ENCODE data around the gene UBE3B. TPM values are rescaled to one million over a fixed set of nuclear protein-coding genes. Genes with fewer than 3 reads are reported as not detected.
"Not testable (repeated sequence)": the region's sequence is repeated elsewhere in the genome, so short reads cannot be mapped to it uniquely, and the experiment has no call there.

Gene UBE3B
- total RNA-seq, 2 experiments from 2014 or later = 29.8 to 32.3 TPM

DNA sequence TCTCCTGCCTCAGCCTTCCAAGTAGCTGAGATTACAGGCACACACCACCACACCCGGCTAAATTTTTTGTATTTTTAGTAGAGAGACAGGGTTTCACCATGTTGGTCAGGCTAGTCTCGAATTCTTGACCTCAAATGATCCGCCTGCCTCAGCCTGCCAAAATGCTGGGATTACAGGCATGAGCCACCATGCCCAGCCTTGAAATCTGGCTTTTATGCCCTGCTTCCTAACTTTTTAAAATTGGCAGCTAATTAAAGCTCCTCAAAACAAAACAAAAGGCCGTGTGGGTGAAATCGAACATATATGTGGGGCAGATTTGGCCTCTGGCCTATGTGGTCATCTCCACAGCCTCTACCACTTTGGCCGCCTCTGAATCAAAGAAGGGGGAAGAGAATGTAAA, 38.3 kb upstream of the UBE3B start:
- no peak overlapping the region for H3K4me3 Mint-ChIP-seq
- H3K9me3 Mint-ChIP-seq = no peaks in the 10 kb centered on the region
- peaks cover 2% of the 10 kb centered on the region for H3K36me3 Mint-ChIP-seq
- intact Hi-C loops (cut with micrococcal nuclease) = no loop called here
- DNase-seq = no peak
- no peaks in the 10 kb centered on the region for H3K4me1 Mint-ChIP-seq (ENCODE audit: low read depth)
- CTCF ChIA-PET = no interaction called here
- POLR2A ChIA-PET = no interaction called here
- no peak overlapping the region for H3K27ac Mint-ChIP-seq
- H3K27me3 Mint-ChIP-seq = no peaks in the 10 kb centered on the region

DNA sequence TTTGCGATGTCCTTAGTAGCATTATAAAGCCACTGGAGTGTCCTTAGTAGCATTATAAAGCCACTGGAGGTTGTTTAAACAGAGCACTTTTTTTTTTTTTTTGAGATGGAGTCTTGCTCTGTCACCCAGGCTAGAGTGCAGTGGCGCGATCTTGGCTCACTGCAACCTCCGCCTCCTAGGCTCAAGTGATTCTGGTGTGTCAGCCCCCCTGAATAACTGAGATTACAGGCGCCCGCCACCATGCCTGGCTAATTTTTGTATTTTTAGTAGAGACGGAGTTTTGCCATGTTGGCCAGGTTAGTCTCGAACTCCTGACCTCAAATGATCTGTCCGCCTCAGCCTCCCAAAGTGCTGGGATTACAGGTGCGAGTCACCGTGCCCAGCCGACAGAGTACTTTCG, 37.5 kb upstream of the UBE3B start:
- H3K27ac Mint-ChIP-seq; H3K36me3 Mint-ChIP-seq; intact Hi-C loops (cut with micrococcal nuclease); CTCF ChIA-PET; H3K9me3 Mint-ChIP-seq; DNase-seq; H3K4me1 Mint-ChIP-seq (ENCODE audit: low read depth); H3K27me3 Mint-ChIP-seq; POLR2A ChIA-PET; H3K4me3 Mint-ChIP-seq: not testable (repeated sequence)

DNA sequence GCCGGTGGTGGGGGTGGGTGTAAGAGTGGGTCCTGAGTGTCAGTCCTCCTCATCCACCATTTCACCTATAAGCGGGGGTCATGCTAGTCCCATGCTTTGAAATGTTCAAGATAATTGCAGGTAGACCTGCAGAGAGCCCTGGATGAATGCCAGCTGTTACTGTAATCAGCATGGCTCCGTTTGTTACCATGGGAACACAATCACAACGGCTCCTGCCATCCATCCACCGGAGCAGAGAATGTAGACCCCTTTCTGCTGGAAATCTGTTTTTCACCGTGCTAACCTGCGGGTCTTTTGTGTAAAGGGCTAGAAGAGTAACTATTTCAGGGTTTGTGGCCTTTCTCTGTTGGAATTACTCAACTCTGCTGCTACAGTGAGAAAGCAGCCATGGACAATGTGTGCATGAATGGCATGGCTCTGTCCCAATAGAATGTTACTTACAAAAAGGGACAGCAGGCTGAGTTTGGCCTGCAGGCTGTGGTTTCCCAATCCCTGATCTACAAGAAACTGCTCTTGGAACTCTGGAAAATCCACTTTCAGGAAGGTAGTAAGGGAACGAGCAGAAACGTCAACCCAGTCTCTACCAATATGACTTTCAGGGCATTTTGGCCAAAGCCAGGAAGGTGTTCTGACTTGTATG, 36.5 kb upstream of the UBE3B start:
- CTCF ChIA-PET = interaction anchor here (1.4 to 2.7 kb wide), 2 partner anchors 8 to 13 kb away, joined by 6 to 11 read pairs; no protein-coding TSS in a partner anchor
- no peaks in the 10 kb centered on the region for H3K4me1 Mint-ChIP-seq (ENCODE audit: low read depth)
- intact Hi-C loops (cut with micrococcal nuclease) = no loop called here
- H3K9me3 Mint-ChIP-seq = no peaks in the 10 kb centered on the region
- no peaks in the 10 kb centered on the region for H3K27me3 Mint-ChIP-seq
- H3K36me3 Mint-ChIP-seq = peaks cover 2% of the 10 kb centered on the region
- POLR2A ChIA-PET = no interaction called here
- DNase-seq = no peak
- H3K27ac Mint-ChIP-seq = no peak overlapping the region
- no peak overlapping the region for H3K4me3 Mint-ChIP-seq

DNA sequence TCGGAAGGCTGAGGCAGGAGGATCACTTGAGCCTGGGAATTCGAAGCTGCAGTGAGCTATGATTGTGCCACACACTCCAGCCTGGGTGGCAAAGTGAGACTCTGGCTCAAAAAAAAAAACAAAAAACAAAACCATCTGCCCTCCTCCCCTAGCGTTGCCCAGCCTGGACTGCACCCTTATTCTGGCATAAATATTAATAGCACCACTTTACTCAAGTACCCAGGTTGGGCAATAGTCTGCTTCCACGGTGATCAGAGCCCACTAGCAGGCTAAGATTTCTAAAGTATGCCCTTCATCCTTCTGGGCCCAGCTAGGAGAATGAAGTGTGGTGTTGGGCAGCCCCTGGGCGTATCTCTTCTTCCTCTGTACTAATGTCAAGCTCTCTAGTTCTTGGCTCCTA, 33.6 kb upstream of the UBE3B start:
- Mint-ChIP-seq H3K27ac (no peak overlapping the region), H3K36me3 (peaks cover 4% of the 10 kb centered on the region), H3K27me3 (no peaks in the 10 kb centered on the region), H3K4me1 (ENCODE audit: low read depth) (no peaks in the 10 kb centered on the region), H3K9me3 (no peaks in the 10 kb centered on the region), H3K4me3 (no peak overlapping the region)
- ChIA-PET CTCF (interaction anchor here (0.6 to 2.7 kb wide), 4 partner anchors 9 to 529 kb away, joined by 3 to 14 read pairs (median 7); no protein-coding TSS in a partner anchor), POLR2A (no interaction called here)
- no peak for DNase-seq
- intact Hi-C loops (cut with micrococcal nuclease) = no loop called here

DNA sequence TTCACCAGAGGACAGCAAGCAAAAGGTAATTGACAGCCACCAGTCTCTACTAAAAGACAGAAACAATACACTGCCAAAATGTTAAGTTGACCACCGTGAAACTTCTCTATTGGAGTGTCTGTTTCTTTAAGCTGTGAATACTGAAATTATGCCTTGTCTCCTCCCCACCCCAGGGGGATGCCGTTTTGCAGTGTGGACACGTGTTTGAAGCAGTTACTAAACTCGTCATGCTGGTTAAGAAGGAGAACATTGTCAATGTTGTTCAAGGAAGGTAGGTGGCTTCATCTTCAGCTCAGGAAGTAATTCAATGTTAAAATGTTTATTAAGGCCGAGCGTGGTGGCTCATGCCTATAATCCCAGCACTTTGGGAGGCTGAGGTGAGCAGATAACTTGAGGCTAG, 33.2 kb upstream of the UBE3B start:
- CTCF ChIA-PET = interaction anchor here (0.6 to 2.1 kb wide), 3 partner anchors 9 to 529 kb away, joined by 3 to 14 read pairs (median 3); no protein-coding TSS in a partner anchor
- POLR2A ChIA-PET = no interaction called here
- H3K36me3 Mint-ChIP-seq = peaks cover 7% of the 10 kb centered on the region
- no peaks in the 10 kb centered on the region for H3K9me3 Mint-ChIP-seq
- no peak overlapping the region for H3K4me3 Mint-ChIP-seq
- no peak overlapping the region for H3K27ac Mint-ChIP-seq
- H3K4me1 Mint-ChIP-seq (ENCODE audit: low read depth) = no peaks in the 10 kb centered on the region
- no peak for DNase-seq
- H3K27me3 Mint-ChIP-seq = no peaks in the 10 kb centered on the region
- intact Hi-C loops (cut with micrococcal nuclease) = no loop called here

DNA sequence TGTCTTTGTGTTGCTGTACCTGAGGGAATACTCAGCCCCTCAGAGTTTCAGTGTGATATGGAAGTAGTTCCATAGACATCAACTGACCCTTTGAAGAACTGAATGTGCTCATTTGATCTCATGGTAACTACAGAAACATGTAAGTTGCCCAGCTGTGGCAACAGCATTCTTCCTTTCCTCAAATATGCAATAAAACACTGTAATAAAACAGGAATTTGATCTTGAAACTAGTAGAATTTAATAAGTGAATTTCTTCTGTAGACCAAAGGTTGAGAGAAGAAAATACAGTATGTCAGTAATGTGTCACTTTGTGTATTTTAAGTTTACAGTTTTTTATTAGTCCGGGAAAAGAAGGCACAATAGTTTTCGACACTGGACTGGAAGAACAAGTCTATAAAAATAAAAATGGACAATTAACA, 32.2 kb upstream of the UBE3B start:
- POLR2A ChIA-PET = no interaction called here
- Mint-ChIP-seq H3K36me3 (peaks cover 8% of the 10 kb centered on the region), H3K4me3 (no peak overlapping the region), H3K27me3 (no peaks in the 10 kb centered on the region), H3K9me3 (no peaks in the 10 kb centered on the region), H3K4me1 (ENCODE audit: low read depth) (no peaks in the 10 kb centered on the region), H3K27ac (no peak overlapping the region)
- no peak for DNase-seq
- intact Hi-C loops (cut with micrococcal nuclease) = no loop called here
- CTCF ChIA-PET = interaction anchor here (0.6 to 1.1 kb wide), 2 partner anchors 12 to 408 kb away, joined by 3 read pairs; no protein-coding TSS in a partner anchor

DNA sequence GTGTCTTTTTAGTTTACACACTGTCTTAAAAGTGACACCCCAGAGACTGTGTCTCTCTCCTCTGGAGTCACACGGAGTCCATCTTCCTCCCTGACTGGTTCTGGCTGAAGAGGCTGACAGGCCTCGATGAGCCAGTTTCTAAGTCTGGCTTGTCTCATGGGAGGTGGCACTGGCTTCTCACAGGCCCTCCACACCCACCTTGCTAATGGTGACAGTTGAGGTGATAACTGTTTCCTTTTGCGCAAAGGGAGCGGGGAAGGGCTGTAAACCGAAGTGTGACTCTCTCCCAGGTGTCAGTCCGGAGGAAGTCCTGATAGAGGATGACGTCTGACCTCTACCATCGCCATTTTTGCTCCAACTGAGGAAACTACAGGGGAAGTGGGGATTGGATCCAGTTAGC, 30.6 kb upstream of the UBE3B start:
- Mint-ChIP-seq H3K27me3 (no peaks in the 10 kb centered on the region), H3K4me1 (ENCODE audit: low read depth) (no peaks in the 10 kb centered on the region), H3K4me3 (no peak overlapping the region), H3K27ac (no peak overlapping the region), H3K9me3 (no peaks in the 10 kb centered on the region), H3K36me3 (peaks cover 10% of the 10 kb centered on the region)
- CTCF ChIA-PET = interaction anchor here (1.4 to 2.8 kb wide), 2 partner anchors 14 to 19 kb away, joined by 5 to 7 read pairs; no protein-coding TSS in a partner anchor
- intact Hi-C loops (cut with micrococcal nuclease) = no loop called here
- POLR2A ChIA-PET = no interaction called here
- DNase-seq = no peak

DNA sequence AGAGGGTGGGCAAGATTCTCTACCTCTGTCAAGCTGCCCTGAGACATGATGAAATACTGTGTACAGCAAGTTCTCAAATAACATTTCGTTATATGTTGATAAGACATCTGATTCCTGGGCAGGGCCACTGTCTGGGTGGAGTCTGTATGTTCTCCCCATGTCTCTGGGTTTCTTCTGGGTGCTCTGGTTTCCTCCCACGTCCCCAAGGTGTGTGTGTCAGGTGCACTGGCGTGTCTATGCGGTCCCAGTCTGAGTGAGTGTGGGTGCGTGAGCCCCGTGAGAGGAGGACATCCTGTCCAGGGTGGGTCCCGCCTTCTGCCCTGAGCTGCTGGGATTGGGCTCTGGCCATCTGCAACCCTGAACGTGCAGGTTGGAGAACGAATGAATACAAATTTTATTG, 30.0 kb upstream of the UBE3B start:
- no peak for DNase-seq
- no peaks in the 10 kb centered on the region for H3K9me3 Mint-ChIP-seq
- no peaks in the 10 kb centered on the region for H3K4me1 Mint-ChIP-seq (ENCODE audit: low read depth)
- intact Hi-C loops (cut with micrococcal nuclease) = no loop called here
- H3K4me3 Mint-ChIP-seq = no peak overlapping the region
- POLR2A ChIA-PET = no interaction called here
- CTCF ChIA-PET = interaction anchor here (1.4 to 2.8 kb wide), 2 partner anchors 15 to 19 kb away, joined by 5 to 7 read pairs; no protein-coding TSS in a partner anchor
- peaks cover 11% of the 10 kb centered on the region for H3K36me3 Mint-ChIP-seq
- H3K27me3 Mint-ChIP-seq = no peaks in the 10 kb centered on the region
- H3K27ac Mint-ChIP-seq = no peak overlapping the region

DNA sequence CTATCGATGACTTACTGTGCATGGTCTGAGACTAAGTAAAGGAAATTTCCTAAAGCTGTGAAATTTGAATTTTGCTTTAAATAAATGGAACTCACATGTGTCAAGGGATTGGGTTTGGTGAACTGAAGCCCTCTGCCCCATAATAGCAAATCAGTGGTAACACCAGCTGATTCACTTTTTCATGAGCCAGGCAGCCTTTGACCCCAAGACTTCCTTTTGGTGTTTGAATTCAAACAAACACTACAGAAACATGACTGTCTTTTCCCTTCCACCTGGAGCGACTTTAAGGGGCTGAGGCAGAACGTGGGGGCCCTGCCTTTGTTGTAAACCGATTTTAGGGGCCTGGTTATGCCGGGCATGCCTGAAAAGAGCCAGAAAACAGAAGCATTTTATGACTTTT, 29.2 kb upstream of the UBE3B start:
- Mint-ChIP-seq H3K36me3 (peaks cover 11% of the 10 kb centered on the region), H3K9me3 (no peaks in the 10 kb centered on the region), H3K4me1 (ENCODE audit: low read depth) (no peaks in the 10 kb centered on the region), H3K4me3 (no peak overlapping the region), H3K27me3 (no peaks in the 10 kb centered on the region), H3K27ac (no peak overlapping the region)
- intact Hi-C loops (cut with micrococcal nuclease) = no loop called here
- ChIA-PET CTCF (interaction anchor here (1.2 to 2.8 kb wide), 3 partner anchors 14 to 20 kb away, joined by 5 to 7 read pairs (median 6); no protein-coding TSS in a partner anchor), POLR2A (no interaction called here)
- no peak for DNase-seq

DNA sequence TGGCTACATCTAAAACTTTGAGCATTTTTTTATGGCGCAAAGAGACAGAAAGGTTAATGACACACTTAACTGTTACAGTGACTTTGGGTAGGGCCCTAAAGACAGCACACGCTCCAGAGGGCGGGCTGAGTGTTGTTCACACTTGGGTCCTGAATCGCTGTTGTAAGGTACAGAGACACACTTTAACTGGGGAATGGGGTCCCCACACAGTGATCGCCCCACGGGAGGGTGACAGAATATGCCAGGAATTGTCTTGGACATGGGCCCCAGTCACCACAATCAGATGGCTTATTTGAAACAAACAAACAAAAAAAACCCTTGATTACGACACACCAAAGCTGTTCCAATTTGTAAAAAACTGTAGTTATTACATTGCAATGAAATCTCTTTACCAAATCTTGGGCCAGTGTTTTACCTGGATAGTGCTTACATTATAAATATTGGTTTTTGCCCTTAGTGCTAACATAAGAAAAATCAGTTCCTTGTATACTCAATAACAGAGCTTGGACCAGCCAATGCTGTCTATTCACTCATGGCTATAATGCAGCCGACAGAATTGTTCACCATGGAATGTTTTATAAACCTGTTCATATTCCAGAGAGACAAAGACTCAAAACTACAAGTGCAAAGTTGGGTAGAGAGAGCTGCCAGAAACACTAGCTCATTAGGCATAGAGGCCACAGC, 28.6 kb upstream of the UBE3B start:
- CTCF ChIA-PET = interaction anchor here (1.0 to 1.2 kb wide), 3 partner anchors 15 to 147 kb away, joined by 3 to 6 read pairs (median 5); no protein-coding TSS in a partner anchor
- Mint-ChIP-seq H3K27ac (no peak overlapping the region), H3K9me3 (no peaks in the 10 kb centered on the region), H3K4me1 (ENCODE audit: low read depth) (no peaks in the 10 kb centered on the region), H3K36me3 (peaks cover 16% of the 10 kb centered on the region), H3K4me3 (no peak overlapping the region), H3K27me3 (no peaks in the 10 kb centered on the region)
- POLR2A ChIA-PET = no interaction called here
- no peak for DNase-seq
- intact Hi-C loops (cut with micrococcal nuclease) = no loop called here

DNA sequence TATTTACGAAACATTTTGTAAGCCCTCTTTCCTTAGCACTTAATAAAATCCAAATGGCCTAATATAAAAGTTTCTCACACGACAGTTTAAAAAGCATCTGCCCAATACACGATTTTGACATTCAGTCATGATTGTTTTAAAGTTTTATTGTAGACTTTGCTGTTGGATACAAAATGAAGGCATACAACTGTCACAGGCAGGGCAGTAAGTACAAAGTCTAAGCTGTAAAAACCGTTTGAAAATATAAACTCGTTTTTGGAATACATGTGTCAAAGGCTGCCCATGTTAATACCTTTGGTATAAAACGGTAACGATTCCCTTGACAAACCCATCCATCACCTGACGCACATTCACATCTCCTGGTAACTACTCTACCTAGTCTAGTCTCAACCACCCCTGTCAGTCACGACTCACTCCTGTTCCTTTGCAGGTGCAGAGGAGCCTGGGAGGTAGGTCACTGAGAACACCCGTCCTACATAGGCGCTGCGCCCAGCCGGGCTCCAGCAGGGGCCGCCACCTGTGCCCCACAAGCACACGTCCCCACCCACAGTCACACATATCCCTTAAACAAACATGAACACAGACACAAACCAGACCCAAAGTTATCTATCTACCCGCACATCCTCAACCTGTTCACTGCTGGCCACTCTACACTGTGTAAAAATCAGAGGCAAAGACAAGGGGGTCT, 27.4 kb upstream of the UBE3B start:
- no peak for DNase-seq
- ChIA-PET POLR2A (no interaction called here), CTCF (interaction anchor here (1.0 to 1.8 kb wide), 2 partner anchors 17 to 148 kb away, joined by 3 to 8 read pairs; no protein-coding TSS in a partner anchor)
- Mint-ChIP-seq H3K27ac (no peak overlapping the region), H3K27me3 (no peaks in the 10 kb centered on the region), H3K36me3 (peaks cover 19% of the 10 kb centered on the region), H3K4me3 (no peak overlapping the region), H3K4me1 (ENCODE audit: low read depth) (no peaks in the 10 kb centered on the region), H3K9me3 (no peaks in the 10 kb centered on the region)
- intact Hi-C loops (cut with micrococcal nuclease) = no loop called here

DNA sequence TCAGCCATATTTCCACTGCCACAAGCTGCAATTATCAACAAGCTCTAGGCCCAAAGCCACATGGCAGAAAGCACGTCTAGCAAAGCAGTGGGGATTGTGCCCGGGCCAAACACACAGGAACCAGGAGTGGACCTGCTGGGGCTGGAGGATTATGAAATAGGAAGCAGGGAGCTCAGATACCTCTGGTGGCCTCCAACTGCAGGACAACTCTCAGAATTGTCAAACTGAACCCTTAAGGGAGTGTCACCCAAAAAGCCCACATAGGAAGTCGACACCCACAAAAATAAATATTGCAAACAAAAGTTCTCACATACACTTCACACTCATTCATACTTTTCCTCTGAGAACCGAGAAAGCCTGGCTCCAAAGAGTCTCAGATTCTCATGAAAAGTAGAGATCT, 26.5 kb upstream of the UBE3B start:
- H3K9me3 Mint-ChIP-seq = no peaks in the 10 kb centered on the region
- H3K36me3 Mint-ChIP-seq = peaks cover 22% of the 10 kb centered on the region
- DNase-seq = no peak
- intact Hi-C loops (cut with micrococcal nuclease) = no loop called here
- POLR2A ChIA-PET = no interaction called here
- H3K4me1 Mint-ChIP-seq (ENCODE audit: low read depth) = no peaks in the 10 kb centered on the region
- H3K4me3 Mint-ChIP-seq = no peak overlapping the region
- CTCF ChIA-PET = interaction anchor here (1.8 kb wide), 1 partner anchor 18 kb away, joined by 8 read pairs; no protein-coding TSS in a partner anchor
- no peaks in the 10 kb centered on the region for H3K27me3 Mint-ChIP-seq
- H3K27ac Mint-ChIP-seq = no peak overlapping the region
